Renal pelvis (tissue), 4 donors: ENCODE measurements around the gene ROBO4. TPM values are rescaled to one million over a fixed set of nuclear protein-coding genes. Genes with fewer than 3 reads are reported as not detected.

Experiments
- DNase-seq: peaks from one replicate; pipeline ENCODE4 v3.0.0-alpha.2; 2013
- polyA plus RNA-seq, 3 donors: library from polyadenylated mRNA; unstranded; fragments of 120-200 nt; gene quantifications; one replicate each; pipeline ENCODE4 v1.2.1, GENCODE V29; 2013; ENCODE audit not compliant: insufficient read length in 3 of 3

Gene ROBO4
- polyA plus RNA-seq, 3 donors, result 19.3 to 26.4 (median 24.8) TPM

- peak; percentile 93 for DNase-seq
Observed at GRCh38 chr11:124875943-124876817, 21.5 kb downstream of the ROBO4 start.

- DNase-seq, result no peak
Observed at GRCh38 chr11:124875401-124875800, 22.3 kb downstream of the ROBO4 start.

GRCh38 chr11:124874571-124875255 lies 23.0 kb downstream of the ROBO4 start:
- no peak for DNase-seq

- DNase-seq, result no peak
Observed at GRCh38 chr11:124873951-124874350, 23.7 kb downstream of the ROBO4 start.

GRCh38 chr11:124872741-124873140 lies 24.9 kb downstream of the ROBO4 start:
- no peak for DNase-seq

- no peak for DNase-seq
Observed at GRCh38 chr11:124872280-124872679, 25.4 kb downstream of the ROBO4 start.

- DNase-seq, result no peak
Observed at GRCh38 chr11:124870430-124870829, 27.2 kb downstream of the ROBO4 start.

GRCh38 chr11:124869856-124870387 lies 27.7 kb downstream of the ROBO4 start:
- DNase-seq, result no peak

GRCh38 chr11:124869331-124869730 lies 28.3 kb downstream of the ROBO4 start:
- no peak for DNase-seq

- DNase-seq, result no peak
Observed at GRCh38 chr11:124868331-124869274, 29.1 kb downstream of the ROBO4 start.

GRCh38 chr11:124867700-124868099 lies 30.0 kb downstream of the ROBO4 start:
- no peak for DNase-seq

GRCh38 chr11:124865902-124866851 lies 31.5 kb downstream of the ROBO4 start:
- DNase-seq, result no peak

GRCh38 chr11:124865181-124865901 lies 32.3 kb downstream of the ROBO4 start, which contains the start of gene ROBO3:
TSS of gene ROBO3 (plus strand) at chr11:124865432. CDS start at chr11:124865578, 146 bp downstream.
- DNase-seq, result no peak

GRCh38 chr11:124864892-124865180 lies 32.8 kb downstream of the ROBO4 start:
- DNase-seq, result no peak

- DNase-seq, result no peak
Observed at GRCh38 chr11:124864176-124864891, 33.3 kb downstream of the ROBO4 start.

- DNase-seq, result no peak
Observed at GRCh38 chr11:124863826-124864165, 33.9 kb downstream of the ROBO4 start.

- no peak for DNase-seq
Observed at GRCh38 chr11:124863137-124863825, 34.4 kb downstream of the ROBO4 start.

- DNase-seq, result no peak
Observed at GRCh38 chr11:124861670-124862069, 36.0 kb downstream of the ROBO4 start.

GRCh38 chr11:124859171-124859570 lies 38.5 kb downstream of the ROBO4 start:
- no peak for DNase-seq
